NCI-H2171 (cell line): ENCODE results near the gene TMEM242.
"Not testable (repeated sequence)": the region's sequence is repeated elsewhere in the genome, so short reads cannot be mapped to it uniquely, and the experiment has no call there.

Experiments used
- DNase-seq: peaks from one replicate; lab custom pipeline; 2025; lab: John Stamatoyannopoulos, UW

TMEM242 gene

DNA sequence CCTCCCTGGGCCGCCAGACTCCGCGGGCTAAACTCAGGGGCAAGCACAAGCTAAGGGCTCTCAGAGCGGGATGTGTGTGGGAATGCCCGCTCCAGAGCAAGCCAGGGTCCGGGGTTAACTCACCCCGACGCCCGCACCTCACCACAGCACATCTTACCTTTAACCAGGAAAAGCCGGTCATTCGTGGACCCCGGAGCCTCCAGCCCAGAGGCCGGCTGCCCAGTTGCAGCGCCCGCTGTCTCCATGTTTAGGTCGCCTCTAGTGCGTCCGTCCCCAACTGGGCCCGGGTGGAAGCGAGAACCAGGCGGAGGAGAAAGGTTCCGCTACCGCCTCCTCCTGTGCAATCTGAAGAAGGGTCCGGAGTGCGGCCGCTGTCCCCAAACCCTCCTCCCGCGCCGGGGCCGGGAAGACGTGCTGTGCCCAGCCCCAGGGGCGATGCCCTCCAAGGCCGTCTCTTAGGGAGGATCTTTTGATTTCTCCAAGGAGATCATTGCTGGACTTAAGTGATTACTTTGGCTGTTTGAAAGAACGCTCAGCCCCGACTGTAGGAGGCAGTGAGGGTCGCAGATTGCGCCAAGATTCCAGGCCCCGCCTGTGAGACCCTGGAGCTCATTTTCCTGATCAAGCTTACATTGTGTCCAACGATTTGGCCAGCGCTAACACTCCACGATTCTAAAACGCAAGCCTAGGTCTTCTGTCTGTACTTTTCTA, at the start of gene TMEM242:
Gene TMEM242, minus strand, starts transcription at position 265 of the 711 bp plus-strand sequence. Its CDS starts 20 bp downstream, at position 245.
- DNase-seq, result no peak

DNA sequence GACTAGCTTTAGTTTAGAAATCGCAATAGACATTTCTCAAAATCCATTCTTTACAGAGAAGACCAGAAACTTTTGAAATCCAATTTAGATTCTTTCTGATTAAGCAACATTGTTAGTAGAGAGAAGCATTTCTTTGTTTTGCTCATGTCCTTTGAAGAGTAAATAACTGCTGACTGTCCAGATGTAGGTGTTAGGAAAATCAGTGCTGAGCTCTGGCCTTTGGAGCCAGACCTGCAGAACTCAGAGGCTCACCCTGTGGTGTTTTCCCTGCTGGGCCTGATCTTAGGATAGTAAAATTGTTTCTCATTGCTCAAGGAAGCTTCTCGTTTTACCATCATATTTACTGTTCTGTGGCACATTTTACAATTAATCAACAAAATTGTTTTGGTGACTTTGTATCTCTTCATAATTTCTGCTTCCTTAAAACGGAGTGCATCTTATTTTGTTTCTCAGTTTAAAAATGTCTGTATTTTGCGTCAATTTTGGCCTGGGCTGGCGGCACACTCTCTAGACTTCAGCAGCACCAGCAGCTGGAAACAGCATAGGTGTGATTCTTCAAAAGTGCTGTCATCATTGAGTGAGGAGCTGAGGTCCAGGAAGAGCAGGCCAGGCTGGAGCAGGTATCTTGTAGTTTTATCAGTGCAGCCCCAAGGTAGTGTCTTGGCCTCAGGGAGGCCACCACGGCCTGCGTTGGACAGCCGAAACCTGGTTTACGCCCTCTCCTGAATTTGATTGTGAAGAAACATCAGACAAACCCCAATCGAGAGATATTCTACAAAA, 49.4 kb upstream of the TMEM242 start:
- DNase-seq, result no peak

DNA sequence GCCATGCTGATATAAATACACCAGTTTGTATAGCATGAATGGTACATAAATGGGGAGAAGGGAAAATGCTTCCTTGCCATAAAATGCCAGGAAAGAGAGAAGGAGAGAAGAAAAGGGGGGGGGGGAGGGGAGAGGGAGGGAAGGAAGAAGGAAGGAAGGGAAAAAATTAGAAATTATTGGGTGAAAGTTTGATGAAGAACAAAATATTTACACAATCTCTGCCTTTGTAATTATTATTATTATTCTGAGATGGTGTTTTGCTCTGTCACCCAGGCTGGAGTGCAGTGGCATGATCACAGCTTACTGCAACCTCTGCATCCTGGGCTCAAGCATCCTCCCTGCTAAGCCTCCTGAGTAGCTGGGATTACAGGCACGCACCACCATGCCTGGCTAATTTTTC, 47.4 kb upstream of the TMEM242 start:
- DNase-seq, result no peak

DNA sequence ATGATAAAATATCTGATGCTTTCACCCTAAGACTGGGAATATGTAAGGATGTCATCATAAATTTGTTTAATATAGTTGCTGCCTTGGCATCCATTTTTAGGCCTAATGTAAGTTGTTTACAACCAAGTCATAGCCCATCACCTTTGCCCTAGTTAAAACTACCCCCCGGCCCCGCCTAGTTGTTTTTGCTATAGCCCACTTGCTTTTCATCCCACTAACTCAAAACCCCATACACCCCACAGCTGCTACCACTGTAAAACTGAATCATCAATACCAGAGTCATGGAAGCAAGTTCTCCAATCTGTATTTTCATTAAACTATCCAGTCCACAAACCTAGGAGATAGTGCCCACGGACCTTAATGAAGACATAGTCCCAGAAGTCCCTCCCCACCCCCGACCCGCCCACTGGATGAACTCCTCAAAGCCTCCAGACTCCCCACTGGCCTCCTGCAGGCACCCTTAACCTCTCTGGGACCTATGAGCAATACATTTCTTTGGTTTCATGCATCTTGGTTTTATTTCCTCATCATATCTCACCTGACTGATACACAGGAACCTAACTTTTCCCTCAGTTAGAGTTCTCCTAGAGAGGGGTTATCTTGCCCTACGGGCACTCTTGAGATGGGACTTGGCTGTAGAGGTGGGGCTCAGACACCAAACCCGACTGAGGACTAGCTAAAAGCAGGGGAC, 45.2 kb upstream of the TMEM242 start:
- no peak for DNase-seq

DNA sequence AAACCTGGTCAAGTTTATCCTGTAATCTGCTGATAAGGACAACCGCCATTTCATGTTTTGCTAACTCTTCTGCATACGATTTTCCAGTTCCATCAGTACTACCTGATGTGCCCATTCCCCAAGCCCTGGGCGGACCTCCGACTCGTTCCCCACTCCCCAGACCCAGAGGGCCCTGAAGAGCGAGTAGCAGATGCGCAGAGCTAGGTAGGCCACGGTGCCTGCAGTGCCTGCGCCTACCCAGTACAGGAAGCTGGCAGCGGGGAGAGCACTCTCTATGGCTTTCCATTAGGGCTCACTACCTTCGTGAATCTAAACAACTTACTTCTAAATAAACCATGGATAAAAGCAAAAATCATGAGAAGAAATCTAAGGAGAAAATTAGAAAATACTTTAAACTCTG, 43.3 kb upstream of the TMEM242 start:
- no peak for DNase-seq

DNA sequence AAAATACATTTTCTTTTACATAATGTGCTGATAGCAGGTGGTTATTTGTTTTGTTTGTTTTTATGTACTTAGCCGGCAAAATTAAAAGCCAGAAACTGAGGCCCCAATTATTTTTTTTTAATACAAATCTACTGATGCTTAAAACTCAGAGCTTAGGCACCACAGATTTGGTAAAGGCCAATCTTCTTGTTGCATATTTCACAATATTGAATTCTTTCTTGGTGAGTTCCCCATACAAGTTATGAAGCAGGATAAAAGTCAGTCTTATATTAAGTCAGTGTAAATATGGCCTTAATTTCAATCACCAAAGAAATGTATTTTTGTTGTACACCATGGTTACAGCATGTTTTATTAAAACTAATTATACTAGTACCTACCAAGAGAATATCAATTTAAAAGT, 41.4 kb upstream of the TMEM242 start:
- DNase-seq, result no peak

DNA sequence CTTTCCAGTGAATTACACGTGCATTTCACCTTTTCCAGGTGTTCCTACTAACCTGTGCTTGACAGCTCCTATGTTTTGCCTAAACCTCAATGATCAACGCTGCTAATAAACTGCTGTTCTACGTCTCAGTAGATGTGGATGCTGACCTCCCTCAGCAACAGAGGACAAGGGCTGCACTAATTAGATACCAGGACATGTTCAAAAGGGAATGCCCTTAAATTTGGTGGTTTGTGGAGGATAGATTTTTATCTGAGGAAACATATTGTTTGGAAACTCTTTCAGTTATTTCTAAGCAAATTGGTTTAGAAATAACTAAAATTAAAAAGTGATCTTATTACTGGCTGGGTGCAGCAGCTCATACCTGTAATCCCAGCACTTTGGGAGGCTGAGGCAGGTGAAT, 38.6 kb upstream of the TMEM242 start:
- no peak for DNase-seq

DNA sequence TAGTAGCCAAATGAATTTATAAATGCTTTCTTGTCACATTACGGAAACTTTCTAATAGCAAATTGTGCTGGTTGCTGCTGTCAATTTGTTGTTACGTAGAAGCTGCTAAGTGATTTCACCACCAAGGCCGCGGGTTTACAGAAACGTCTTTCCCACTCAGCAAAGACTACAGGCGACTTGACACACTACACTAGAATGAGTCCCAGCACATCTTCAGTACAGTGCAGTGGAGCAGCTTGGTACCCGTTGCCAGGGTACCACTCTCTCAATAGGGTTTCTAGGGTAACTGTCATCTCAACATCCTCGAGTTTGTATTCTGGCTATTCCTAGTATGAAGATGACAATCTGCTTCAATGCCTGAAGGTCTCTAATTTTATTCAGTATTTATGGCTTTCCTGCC, 35.0 kb upstream of the TMEM242 start:
- no peak for DNase-seq

DNA sequence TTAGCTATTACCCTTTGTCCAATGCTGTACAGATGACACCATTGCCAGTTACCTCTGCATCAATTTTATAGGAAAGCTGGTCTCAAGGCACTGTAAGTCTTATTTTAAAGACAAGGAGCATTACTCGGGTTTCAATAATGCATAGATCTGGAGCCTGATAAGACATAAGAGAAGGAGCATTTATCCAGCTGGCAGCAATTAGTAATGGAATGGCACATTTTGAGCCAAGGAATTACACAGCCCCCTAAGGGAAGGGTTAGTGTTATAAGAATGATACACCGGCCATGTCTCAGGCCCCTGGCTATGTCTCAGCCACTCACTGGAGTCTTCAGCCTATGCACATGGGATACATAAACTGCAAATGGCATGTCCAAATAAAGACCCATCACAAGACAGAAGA, 23.1 kb upstream of the TMEM242 start:
- no peak for DNase-seq

DNA sequence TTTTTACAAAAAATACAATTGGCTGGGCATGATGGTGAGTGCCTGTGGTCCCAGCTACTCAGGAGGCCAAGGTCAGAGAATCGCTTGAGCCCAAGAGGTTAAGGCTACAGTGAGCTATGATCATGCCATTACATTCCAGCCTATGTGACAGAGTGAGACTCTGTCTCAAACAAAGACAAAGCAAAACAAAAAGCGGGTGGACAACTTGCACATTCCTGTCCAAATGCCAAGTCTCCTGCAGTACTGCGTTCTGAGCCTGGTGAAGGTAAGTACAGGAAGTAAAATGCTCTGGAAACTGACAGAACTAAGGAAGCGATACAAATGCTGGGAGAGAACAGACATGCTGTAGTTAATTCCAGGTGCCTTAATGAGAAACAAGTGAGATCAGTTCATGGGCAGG, 20.4 kb upstream of the TMEM242 start:
- DNase-seq, result no peak

DNA sequence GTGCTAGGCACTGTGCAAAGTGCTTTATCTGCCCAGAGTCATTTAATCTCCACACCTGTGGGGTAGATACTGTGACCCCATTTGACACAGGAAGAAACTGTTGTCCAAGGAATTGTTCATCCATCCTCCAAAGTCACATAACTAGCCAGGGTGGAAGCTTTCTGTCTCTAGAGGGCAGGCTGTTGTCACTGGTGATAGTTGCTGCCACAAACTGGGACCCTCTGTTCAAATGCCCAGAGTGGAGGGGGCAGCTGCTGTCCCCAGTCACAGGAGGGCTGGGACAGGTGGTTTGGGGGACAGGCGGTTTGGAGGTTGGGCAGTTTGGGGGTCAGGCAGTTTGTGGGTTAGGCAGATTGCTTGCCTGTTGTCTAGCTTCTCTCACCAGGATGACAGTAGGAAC, 16.1 kb upstream of the TMEM242 start:
- no peak for DNase-seq

DNA sequence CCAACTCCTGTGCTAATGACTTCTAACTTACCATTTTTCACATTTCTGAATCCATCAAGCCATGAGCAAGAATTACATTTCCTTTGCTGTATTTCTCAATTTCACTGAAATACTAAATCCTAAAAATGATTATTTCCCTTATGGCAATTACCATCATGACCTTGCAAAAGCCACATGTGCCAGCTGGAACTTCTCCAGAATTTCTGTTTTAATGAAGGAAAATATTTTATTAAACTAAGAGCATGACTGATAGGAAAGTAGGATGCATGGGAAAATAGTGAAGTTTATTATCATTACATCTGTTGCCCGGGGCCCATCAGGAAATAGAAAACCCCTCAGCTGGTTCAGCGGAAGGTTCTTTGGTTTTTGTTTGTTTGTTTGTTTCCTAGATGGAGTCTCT, 14.4 kb upstream of the TMEM242 start:
- no peak for DNase-seq

DNA sequence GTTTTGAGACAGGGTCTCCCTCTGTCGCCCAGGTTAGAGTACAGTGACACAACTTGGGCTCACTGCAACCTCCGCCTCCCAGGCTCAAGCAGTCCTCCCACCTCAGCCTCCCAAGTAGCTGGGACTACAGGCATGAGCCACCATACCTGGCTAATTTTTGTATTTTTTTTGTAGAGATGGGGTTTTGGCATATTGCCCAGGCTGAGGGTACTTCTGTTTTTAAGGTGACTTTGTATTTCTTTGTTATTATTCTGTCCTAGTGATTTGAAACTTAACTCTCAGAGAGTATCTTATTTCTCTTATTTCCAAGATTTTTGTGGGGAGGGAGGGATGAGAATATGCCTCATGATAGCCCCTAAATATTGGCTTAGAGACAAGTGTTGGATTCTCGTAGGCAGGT, 14.0 kb upstream of the TMEM242 start:
- DNase-seq, result not testable (repeated sequence)

DNA sequence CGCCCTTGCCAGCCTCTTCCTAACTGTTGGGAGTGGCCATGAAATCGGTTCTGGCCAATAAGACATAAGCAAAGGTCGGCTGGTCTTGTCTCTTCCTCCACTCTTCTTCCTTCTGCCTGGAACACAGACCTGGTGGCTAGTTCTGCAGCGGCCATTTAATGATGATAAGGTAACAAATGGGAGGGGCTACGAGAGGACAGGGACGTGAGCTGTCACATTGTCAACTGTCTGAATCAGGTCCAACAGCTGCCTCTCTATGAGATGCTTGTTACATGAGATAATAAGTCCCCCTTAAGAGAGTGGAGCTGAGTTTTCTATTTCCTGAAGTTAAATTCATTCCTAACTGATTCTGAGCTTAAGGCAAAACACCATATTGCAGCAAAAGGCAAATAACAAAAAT, 12.5 kb upstream of the TMEM242 start:
- no peak for DNase-seq

DNA sequence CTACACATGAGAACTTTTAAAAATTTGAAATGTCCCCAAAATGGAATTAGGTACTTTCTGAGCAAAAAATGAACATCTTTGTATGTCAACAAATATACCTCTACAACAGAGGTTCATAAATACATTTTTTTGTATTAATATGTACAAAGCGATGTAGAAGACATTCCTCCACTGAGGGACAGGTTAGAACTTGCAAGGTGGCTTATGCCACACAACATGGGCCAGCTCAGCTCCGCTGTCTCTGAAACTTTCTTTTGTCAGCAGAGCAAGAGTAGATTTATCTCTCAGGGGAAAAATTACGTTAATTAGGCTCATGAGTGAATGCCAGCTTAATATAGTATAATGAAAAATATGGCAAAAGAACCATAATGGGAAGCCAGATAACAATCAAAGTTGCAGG, 10.6 kb upstream of the TMEM242 start:
- no peak for DNase-seq

DNA sequence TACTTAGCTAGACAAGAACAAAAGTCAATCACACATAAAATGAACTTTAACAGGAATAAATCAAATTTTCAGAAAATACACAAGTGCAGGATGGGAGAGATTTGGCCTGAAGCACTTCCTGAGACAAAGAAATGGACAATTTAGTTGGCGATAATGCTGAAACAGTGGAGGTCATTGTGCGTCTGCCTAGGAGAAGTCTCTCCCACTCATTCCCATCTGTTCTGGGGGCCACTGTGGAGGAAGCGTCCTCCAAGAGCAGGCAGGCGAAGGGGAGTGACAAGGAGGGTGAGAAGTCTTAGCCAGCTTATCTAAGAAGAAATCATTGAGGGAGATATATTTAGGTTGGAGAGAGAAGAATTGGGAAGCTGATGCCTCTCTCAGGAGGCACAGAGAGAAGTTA, 10.2 kb upstream of the TMEM242 start:
- no peak for DNase-seq

DNA sequence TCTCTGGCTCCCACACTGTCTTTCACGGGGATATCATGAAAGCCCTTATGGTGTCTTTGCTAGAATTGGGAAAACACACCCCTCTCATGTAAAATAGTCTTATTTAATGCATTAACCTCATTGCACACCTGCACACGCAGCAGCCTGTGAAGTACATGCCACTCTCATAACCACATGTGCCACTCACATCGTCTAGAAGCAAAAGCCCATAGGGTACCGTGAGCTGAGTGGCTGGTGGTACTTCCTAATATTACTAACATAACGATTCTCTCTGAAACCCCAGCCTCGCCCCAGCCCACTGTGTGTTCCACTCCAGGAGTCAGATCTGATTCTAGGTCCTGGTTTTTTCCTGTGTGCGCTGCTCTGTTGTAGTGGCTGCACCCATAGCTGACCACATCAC, 9.5 kb upstream of the TMEM242 start:
- DNase-seq, result no peak

DNA sequence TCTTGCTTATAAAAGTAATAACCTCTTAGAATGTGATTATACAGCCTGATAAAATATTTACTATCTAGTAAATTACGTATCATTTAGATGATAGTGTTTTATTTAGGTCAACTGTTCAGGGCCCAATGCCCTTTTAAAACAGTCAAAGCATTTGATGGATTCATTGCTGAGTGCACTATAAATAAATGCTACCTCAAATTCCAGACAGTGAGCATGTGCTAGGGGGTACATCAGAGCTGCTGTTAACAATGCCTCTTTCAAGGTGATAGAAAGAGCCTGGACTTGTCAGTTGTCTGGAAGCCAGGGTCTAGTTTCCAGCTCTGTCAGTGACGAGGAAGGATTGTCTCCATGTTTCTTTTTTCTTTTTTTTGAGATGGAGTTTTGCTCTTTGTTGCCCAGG, 7.5 kb upstream of the TMEM242 start:
- no peak for DNase-seq

DNA sequence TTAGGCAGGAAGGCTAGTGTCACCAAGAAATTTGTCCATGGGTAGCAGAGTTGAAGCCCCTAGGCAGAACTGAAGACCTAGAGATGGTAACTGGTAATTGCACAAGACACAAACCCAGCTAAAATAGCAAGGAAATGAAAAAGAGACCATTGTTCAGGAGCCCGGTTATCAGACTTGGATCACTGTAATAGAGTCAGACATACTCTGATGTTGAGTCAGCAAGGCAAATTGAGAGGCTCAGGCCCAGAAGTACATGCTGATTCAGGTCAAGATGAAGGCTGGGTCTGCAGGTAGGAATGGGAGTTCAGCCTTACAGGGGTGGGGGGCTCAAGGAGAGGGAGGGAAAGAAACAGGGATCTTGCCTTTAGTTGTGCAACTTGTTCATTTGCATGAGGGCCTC, 6.5 kb upstream of the TMEM242 start:
- no peak for DNase-seq

DNA sequence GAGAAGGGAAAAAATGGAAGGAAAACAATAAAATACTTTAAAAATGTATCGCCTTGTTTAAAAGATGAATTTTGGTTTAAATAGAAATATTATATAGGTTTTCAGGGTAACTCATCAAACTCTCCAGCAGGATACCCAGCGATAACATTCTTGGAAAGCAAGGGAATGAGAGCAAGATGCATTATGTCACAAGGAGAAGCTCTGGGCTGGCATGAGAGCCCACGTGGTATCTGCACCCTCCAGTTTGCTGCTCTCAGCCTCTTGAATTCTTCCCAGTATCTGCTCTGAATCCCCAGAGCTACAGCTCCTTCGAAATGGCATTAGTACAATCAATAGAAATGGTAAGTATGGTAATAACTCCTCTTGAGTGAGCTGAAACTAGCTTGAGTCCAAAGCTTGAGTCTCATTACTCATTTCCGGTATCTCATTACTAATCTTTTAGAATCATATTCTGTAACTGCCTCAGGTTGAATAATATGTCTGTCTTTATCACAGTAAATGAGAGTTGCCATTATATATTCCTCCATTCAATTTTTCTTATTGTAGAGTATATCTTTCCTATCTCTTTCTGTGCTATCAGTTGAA, 4.9 kb upstream of the TMEM242 start:
- DNase-seq, result no peak

DNA sequence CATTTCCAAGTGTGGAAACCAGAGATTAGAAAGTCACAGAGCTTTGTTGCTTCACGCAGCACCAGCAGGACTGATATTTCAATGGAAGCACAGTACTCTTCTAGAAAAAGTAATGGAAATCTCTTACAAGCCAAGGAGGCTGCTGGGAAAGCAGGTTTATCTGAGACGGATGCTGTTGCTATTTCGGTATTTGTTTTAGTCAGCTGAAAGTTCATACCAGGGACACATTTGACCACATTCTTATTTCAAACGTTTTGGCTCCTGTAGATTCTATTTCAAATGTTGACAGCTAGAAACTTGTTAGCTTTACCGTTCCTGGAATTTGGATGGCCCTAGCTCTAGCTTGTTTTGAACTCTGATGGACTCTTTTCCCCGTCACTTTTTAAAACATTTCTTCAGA, 3.7 kb upstream of the TMEM242 start:
- no peak for DNase-seq

DNA sequence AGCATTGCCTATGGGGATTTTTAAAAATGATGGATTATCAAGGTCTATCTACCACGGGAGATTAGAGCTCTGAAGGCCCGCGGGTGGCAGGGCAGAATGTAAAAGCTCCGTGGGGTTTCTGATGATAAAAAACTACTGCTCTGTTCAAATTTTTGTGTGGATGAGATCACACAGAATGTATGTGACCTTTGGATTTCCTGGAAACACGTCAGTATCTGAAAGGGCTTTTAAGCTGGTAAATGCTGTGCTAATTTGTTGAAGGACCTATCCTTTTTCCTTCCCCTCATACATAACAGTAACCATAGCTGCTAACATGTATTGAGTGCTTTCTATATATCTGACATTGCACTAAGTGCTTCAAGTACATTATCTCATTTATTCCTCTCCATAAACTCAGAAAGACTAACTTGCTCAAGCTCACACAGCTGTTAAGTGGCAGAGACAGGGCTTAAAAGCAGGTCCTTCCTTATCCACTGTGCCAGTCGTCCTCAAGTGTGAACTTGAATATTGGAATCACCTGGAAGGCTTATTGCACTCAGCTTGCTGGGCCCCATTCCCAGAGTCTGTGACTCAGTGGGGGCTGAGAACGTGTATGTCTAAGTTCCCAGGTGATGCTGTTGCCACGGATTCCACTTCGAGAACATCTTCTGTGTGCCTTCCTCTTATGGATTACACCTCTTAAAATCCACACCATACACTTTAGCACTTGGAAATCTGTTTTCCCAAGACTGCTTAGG, 1.9 kb upstream of the TMEM242 start:
- DNase-seq, result no peak
